Measurements from ENCODE around the gene PIK3C2B. TPM values are rescaled to one million over a fixed set of nuclear protein-coding genes. Genes with fewer than 3 reads are reported as not detected.

PIK3C2B gene
- total RNA-seq, 1 experiment from 2014 or later: 19.1 TPM

DNA sequence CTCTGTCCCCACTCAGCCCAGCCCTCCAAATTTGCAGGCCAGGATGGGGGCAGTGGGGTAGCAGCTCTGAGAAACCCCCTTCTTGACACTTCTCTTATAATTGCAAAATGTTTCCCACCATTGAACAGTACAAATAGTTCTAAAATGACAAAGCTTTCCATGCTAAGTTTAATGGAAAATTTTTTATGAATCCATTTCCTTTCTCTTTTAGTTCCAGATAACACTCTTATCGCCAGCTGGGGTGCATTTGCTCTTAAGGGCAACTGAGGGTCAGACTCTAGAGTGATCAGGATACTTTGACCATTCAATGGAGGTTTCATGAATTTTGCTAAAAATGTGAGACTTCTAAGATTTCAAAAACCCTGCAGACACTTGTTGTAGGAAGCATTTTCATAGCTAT is 29.9 kb downstream of the PIK3C2B start:
- in situ Hi-C loops (cut with HindIII; ENCODE audit: low pct_unique_long_range_greater_than_20kb, low sequenced_read_pairs) (no loop called here), intact Hi-C loops (cut with micrococcal nuclease; ENCODE audit: unreplicated experiment) (no loop called here)
- H3K27ac ChIP-seq (ENCODE audit: low read length): no peak overlapping the region
- no peak for ATAC-seq
- ChIA-PET POLR2A (no interaction called here), CTCF (interaction anchor here (0.6 kb wide), 1 partner anchor 299 kb away, joined by 9 read pairs; no protein-coding TSS in a partner anchor)
- TF ChIP-seq, protein P1, sequence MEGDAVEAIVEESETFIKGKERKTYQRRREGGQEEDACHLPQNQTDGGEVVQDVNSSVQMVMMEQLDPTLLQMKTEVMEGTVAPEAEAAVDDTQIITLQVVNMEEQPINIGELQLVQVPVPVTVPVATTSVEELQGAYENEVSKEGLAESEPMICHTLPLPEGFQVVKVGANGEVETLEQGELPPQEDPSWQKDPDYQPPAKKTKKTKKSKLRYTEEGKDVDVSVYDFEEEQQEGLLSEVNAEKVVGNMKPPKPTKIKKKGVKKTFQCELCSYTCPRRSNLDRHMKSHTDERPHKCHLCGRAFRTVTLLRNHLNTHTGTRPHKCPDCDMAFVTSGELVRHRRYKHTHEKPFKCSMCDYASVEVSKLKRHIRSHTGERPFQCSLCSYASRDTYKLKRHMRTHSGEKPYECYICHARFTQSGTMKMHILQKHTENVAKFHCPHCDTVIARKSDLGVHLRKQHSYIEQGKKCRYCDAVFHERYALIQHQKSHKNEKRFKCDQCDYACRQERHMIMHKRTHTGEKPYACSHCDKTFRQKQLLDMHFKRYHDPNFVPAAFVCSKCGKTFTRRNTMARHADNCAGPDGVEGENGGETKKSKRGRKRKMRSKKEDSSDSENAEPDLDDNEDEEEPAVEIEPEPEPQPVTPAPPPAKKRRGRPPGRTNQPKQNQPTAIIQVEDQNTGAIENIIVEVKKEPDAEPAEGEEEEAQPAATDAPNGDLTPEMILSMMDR (IDR thresholded peaks at IDR 0.05): no peak
- TF ChIP-seq POLR2AphosphoS5 (IDR thresholded peaks at IDR 0.05; ENCODE audit: low read depth, low read length) (no peak), SIN3A (IDR thresholded peaks at IDR 0.05; ENCODE audit: borderline replicate concordance, insufficient read depth, low read depth, low read length) (no peak), TCF7L2 (IDR thresholded peaks at IDR 0.05; ENCODE audit: low read depth, low read length) (no peak)
- TF ChIP-seq, protein P2, sequence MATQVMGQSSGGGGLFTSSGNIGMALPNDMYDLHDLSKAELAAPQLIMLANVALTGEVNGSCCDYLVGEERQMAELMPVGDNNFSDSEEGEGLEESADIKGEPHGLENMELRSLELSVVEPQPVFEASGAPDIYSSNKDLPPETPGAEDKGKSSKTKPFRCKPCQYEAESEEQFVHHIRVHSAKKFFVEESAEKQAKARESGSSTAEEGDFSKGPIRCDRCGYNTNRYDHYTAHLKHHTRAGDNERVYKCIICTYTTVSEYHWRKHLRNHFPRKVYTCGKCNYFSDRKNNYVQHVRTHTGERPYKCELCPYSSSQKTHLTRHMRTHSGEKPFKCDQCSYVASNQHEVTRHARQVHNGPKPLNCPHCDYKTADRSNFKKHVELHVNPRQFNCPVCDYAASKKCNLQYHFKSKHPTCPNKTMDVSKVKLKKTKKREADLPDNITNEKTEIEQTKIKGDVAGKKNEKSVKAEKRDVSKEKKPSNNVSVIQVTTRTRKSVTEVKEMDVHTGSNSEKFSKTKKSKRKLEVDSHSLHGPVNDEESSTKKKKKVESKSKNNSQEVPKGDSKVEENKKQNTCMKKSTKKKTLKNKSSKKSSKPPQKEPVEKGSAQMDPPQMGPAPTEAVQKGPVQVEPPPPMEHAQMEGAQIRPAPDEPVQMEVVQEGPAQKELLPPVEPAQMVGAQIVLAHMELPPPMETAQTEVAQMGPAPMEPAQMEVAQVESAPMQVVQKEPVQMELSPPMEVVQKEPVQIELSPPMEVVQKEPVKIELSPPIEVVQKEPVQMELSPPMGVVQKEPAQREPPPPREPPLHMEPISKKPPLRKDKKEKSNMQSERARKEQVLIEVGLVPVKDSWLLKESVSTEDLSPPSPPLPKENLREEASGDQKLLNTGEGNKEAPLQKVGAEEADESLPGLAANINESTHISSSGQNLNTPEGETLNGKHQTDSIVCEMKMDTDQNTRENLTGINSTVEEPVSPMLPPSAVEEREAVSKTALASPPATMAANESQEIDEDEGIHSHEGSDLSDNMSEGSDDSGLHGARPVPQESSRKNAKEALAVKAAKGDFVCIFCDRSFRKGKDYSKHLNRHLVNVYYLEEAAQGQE (IDR thresholded peaks at IDR 0.05; ENCODE audit: insufficient read depth in 1 of 2, low read depth in 2 of 2, low read length in 1 of 2): no peak
- H3K36me3 ChIP-seq (ENCODE audit: control insufficient read depth, insufficient read depth, low read length): no peaks in the 10 kb centered on the region
- no TSS peak for BruUV-seq (replicated peaks)
- no peak for DNase-seq (ENCODE audit: low read depth, low spot score)
- no peaks in the 10 kb centered on the region for H3K27me3 ChIP-seq (ENCODE audit: control insufficient read depth, insufficient read depth, low read length)
- H3K4me1 ChIP-seq (ENCODE audit: control insufficient read depth, insufficient read depth, low read length): no peaks in the 10 kb centered on the region
- H3K4me3 ChIP-seq (ENCODE audit: low read depth in 2 of 2, low read length in 2 of 2): no peak overlapping the region
- H3K9me3 ChIP-seq (ENCODE audit: control insufficient read depth, insufficient read depth, low read depth, low read length): no peaks in the 10 kb centered on the region

DNA sequence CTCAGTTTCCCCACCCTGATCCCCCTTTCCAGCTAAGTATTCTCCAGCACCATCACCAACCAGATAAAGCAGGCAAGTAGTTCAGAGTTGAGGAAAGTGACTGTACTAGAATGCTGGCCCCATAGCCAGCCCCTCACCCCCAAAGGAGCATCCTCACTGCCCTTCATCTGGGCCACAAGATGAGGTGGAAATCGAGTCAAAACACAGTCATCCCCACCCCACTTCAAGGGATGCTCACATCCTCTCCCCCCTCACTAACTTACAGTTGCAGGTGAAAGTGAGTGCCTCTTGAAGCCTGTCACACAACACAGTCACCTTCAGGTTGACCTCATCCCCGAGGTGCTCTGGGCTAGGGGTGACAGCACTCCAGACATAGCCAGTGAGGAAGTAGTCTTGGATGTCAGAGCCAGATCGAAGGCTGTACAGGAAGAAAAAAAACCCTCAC is 30.4 kb downstream of the PIK3C2B start:
- no peaks in the 10 kb centered on the region for H3K9me3 ChIP-seq (ENCODE audit: control insufficient read depth, insufficient read depth, low read depth, low read length)
- no peaks in the 10 kb centered on the region for H3K4me1 ChIP-seq (ENCODE audit: control insufficient read depth, insufficient read depth, low read length)
- no peak overlapping the region for H3K27ac ChIP-seq (ENCODE audit: low read length)
- no peak for ATAC-seq
- ChIA-PET CTCF (interaction anchor here (0.6 kb wide), 2 partner anchors 41 to 299 kb away, joined by 7 to 9 read pairs; no protein-coding TSS in a partner anchor), POLR2A (interaction anchor here (0.6 kb wide), 1 partner anchor 42 kb away, joined by 8 read pairs; no protein-coding TSS in a partner anchor)
- TF ChIP-seq, protein P2 (IDR thresholded peaks at IDR 0.05; ENCODE audit: insufficient read depth in 1 of 2, low read depth in 2 of 2, low read length in 1 of 2): no peak
- TF ChIP-seq SIN3A (IDR thresholded peaks at IDR 0.05; ENCODE audit: borderline replicate concordance, insufficient read depth, low read depth, low read length) (no peak), POLR2AphosphoS5 (IDR thresholded peaks at IDR 0.05; ENCODE audit: low read depth, low read length) (no peak), TCF7L2 (IDR thresholded peaks at IDR 0.05; ENCODE audit: low read depth, low read length) (no peak)
- TF ChIP-seq, protein P1 (IDR thresholded peaks at IDR 0.05): no peak
- H3K27me3 ChIP-seq (ENCODE audit: control insufficient read depth, insufficient read depth, low read length): no peaks in the 10 kb centered on the region
- intact Hi-C loops (cut with micrococcal nuclease; ENCODE audit: unreplicated experiment): no loop called here
- no peaks in the 10 kb centered on the region for H3K36me3 ChIP-seq (ENCODE audit: control insufficient read depth, insufficient read depth, low read length)
- no TSS peak for BruUV-seq (replicated peaks)
- in situ Hi-C loops (cut with HindIII; ENCODE audit: low pct_unique_long_range_greater_than_20kb, low sequenced_read_pairs): no loop called here
- no peak for DNase-seq (ENCODE audit: low read depth, low spot score)
- no peak overlapping the region for H3K4me3 ChIP-seq (ENCODE audit: low read depth in 2 of 2, low read length in 2 of 2)
